Neuronal stem cell (in vitro differentiated cells): ENCODE results near the gene POLA2.

Source experiments
- DNase-seq: peaks from one replicate; pipeline ENCODE4 v3.0.0-alpha.2; 2013; ENCODE audit warnings: low spot score
- H2AFZ ChIP-seq: one replicate; pipeline ENCODE4 v1.6.1; 2013; ENCODE audit warnings: mild to moderate bottlenecking, low read length, inconsistent platforms
- H2AK5ac ChIP-seq: 2 replicates; pipeline ENCODE4 v1.6.1; 2013; ENCODE audit warnings: low read depth, mild to moderate bottlenecking, inconsistent platforms, low read length, moderate library complexity, mixed read lengths
- H2BK120ac ChIP-seq: 2 replicates; pipeline ENCODE4 v1.6.1; 2013; ENCODE audit warnings: low read depth, mild to moderate bottlenecking, inconsistent platforms, low read length, moderate library complexity, mixed read lengths
- H2BK12ac ChIP-seq: one replicate; pipeline ENCODE4 v1.6.1; 2013; ENCODE audit warnings: low read length, inconsistent platforms
- H2BK15ac ChIP-seq: 2 replicates; pipeline ENCODE4 v1.6.1; 2013; ENCODE audit warnings: mild to moderate bottlenecking, low read length, inconsistent platforms, mixed read lengths
- H2BK5ac ChIP-seq: one replicate; pipeline ENCODE4 v1.6.1; 2013; ENCODE audit warnings: inconsistent platforms, mild to moderate bottlenecking, low read length, moderate library complexity
- H3K14ac ChIP-seq: one replicate; pipeline ENCODE4 v1.6.1; 2013; ENCODE audit warnings: low read length, inconsistent platforms
- H3K18ac ChIP-seq: 2 replicates; pipeline ENCODE4 v1.6.1; 2013; ENCODE audit warnings: low read length, inconsistent platforms
- H3K23ac ChIP-seq: 2 replicates; pipeline ENCODE4 v1.6.1; 2013; ENCODE audit warnings: low read depth, mild to moderate bottlenecking, mixed read lengths, low read length, inconsistent platforms; ENCODE audit not compliant: poor library complexity
- H3K27ac ChIP-seq: replicated peaks from 3 replicates; pipeline ENCODE4 v1.5.1; 2013; ENCODE audit warnings: low read length, inconsistent platforms
- H3K27me3 ChIP-seq, 3 experiments: 2 replicates each; pipeline ENCODE4 v1.6.1; 2013; ENCODE audit warnings: low read length in 3 of 3, mild to moderate bottlenecking in 2 of 3, inconsistent platforms in 1 of 3, low read depth in 1 of 3, mixed read lengths in 1 of 3, moderate library complexity in 1 of 3; ENCODE audit not compliant: control insufficient read depth in 3 of 3, insufficient read depth in 3 of 3
- H3K36me3 ChIP-seq, 2 donors: replicated peaks in 1 of 2; 2 replicates each; pipeline ENCODE4 v1.6.1; 2013; ENCODE audit warnings: low read length in 2 of 2; ENCODE audit not compliant: control insufficient read depth in 2 of 2, insufficient read depth in 2 of 2
- H3K4ac ChIP-seq: 2 replicates; pipeline ENCODE4 v1.6.1; 2013; ENCODE audit warnings: inconsistent platforms, mild to moderate bottlenecking, low read length, moderate library complexity
- H3K4me1 ChIP-seq, 2 donors: 1 replicate in 1 of 2; 2 replicates in 1 of 2; pipeline ENCODE4 v1.6.1; 2013; ENCODE audit warnings: low read length in 2 of 2, low read depth in 1 of 2; ENCODE audit not compliant: control insufficient read depth in 2 of 2, insufficient read depth in 1 of 2
- H3K4me2 ChIP-seq: one replicate; pipeline ENCODE4 v1.6.1; 2013; ENCODE audit warnings: mild to moderate bottlenecking, low read length, inconsistent platforms; ENCODE audit not compliant: insufficient read depth, poor library complexity, severe bottlenecking
- H3K4me3 ChIP-seq, 2 donors: 2 replicates each; pipeline ENCODE4 v1.5.1; 2013; ENCODE audit warnings: low read length in 2 of 2, mild to moderate bottlenecking in 2 of 2, inconsistent platforms in 1 of 2, moderate library complexity in 1 of 2
- H3K79me1 ChIP-seq: one replicate; pipeline ENCODE4 v1.6.1; 2013; ENCODE audit warnings: low read depth, mild to moderate bottlenecking, inconsistent platforms, low read length, moderate library complexity
- H3K9ac ChIP-seq: one replicate; pipeline ENCODE4 v1.6.1; 2013; ENCODE audit warnings: mild to moderate bottlenecking, low read depth, low read length, inconsistent platforms; ENCODE audit not compliant: poor library complexity
- H3K9me3 ChIP-seq, 2 donors: replicated peaks in 1 of 2; 2 replicates each; pipeline versions ENCODE3 to v1.6.1; 2013; ENCODE audit warnings: low read length in 2 of 2, mild to moderate bottlenecking in 2 of 2, inconsistent platforms in 1 of 2, low read depth in 1 of 2, mixed read lengths in 1 of 2, moderate library complexity in 1 of 2; ENCODE audit not compliant: control insufficient read depth in 2 of 2, insufficient read depth in 1 of 2
- H4K8ac ChIP-seq: one replicate; pipeline ENCODE4 v1.6.1; 2013; ENCODE audit warnings: low read depth, mild to moderate bottlenecking, inconsistent platforms, low read length, moderate library complexity
- H4K91ac ChIP-seq: one replicate; pipeline ENCODE4 v1.6.1; 2013; ENCODE audit warnings: low read length, low read depth, mild to moderate bottlenecking, inconsistent platforms; ENCODE audit not compliant: poor library complexity
- WGBS, 2 donors: extraction: QIAGEN DNeasy Blood & Tissue Kit; methylation state at CpG; one replicate each; pipeline ENCODE4 v1.1.7; 2013; ENCODE audit warnings: missing lambda C conversion rate in 2 of 2, mixed read lengths in 1 of 2; ENCODE audit not compliant: insufficient read length in 2 of 2, insufficient replicate concordance in 1 of 2; ENCODE audit errors: extremely low coverage in 2 of 2; 5-methylcytosine and 5-hydroxymethylcytosine counted together

Gene POLA2

GRCh38 chr11:65279741-65280440 lies 18.1 kb downstream of the POLA2 start:
- no peak for DNase-seq
- Histone ChIP-seq H3K79me1 (no peaks in the 10 kb centered on the region), H4K8ac (no peak overlapping the region), H3K23ac (no peak overlapping the region), H3K4ac (no peak overlapping the region), H3K27me3 (no peaks in the 10 kb centered on the region), H3K36me3 (peaks cover 39 to 98% of the 10 kb centered on the region in 2 donors), H3K14ac (no peak overlapping the region), H3K18ac (no peak overlapping the region), H2BK5ac (no peak overlapping the region), H3K9ac (no peak overlapping the region), H3K4me1 (no peaks in the 10 kb centered on the region), H3K4me2 (no peak overlapping the region), H3K4me3 (no peak overlapping the region), H2AK5ac (no peak overlapping the region), H2BK12ac (no peak overlapping the region), H3K27ac (no peak overlapping the region), H3K9me3 (no peaks in the 10 kb centered on the region), H4K91ac (no peak overlapping the region), H2BK15ac (no peak overlapping the region), H2AFZ (no peak overlapping the region), H2BK120ac (no peak overlapping the region)
- no CpG with 5 or more reads among the region's 5 CpGs for WGBS, 2 donors

- Histone ChIP-seq H4K8ac (no peak overlapping the region), H3K4me3 (no peak overlapping the region), H3K4ac (no peak overlapping the region), H4K91ac (no peak overlapping the region), H3K18ac (no peak overlapping the region), H3K79me1 (no peaks in the 10 kb centered on the region), H3K4me2 (no peak overlapping the region), H3K14ac (no peak overlapping the region), H2BK120ac (no peak overlapping the region), H3K9me3 (no peaks in the 10 kb centered on the region), H2AK5ac (no peak overlapping the region), H2BK15ac (no peak overlapping the region), H2BK5ac (no peak overlapping the region), H2AFZ (no peak overlapping the region), H3K27me3 (no peaks in the 10 kb centered on the region), H3K4me1 (no peaks in the 10 kb centered on the region), H3K23ac (no peak overlapping the region), H3K9ac (no peak overlapping the region), H3K36me3 (peaks cover 44 to 99% of the 10 kb centered on the region in 2 donors), H2BK12ac (no peak overlapping the region), H3K27ac (no peak overlapping the region)
- no peak for DNase-seq
- no CpG with 5 or more reads among the region's 4 CpGs for WGBS, 2 donors
These were observed 18.9 kb downstream of the POLA2 start for GRCh38 chr11:65280646-65281045.

- Histone ChIP-seq H3K9me3 (no peaks in the 10 kb centered on the region), H2BK15ac (no peak overlapping the region), H3K36me3 (peaks cover 49 to 99% of the 10 kb centered on the region in 2 donors), H3K4ac (no peak overlapping the region), H3K9ac (no peak overlapping the region), H3K4me1 (no peaks in the 10 kb centered on the region), H2AFZ (no peak overlapping the region), H2BK120ac (no peak overlapping the region), H2AK5ac (no peak overlapping the region), H4K91ac (no peak overlapping the region), H3K4me2 (no peak overlapping the region), H3K79me1 (no peaks in the 10 kb centered on the region), H4K8ac (no peak overlapping the region), H3K23ac (no peak overlapping the region), H3K27me3 (no peaks in the 10 kb centered on the region), H2BK12ac (no peak overlapping the region), H3K18ac (no peak overlapping the region), H2BK5ac (no peak overlapping the region), H3K14ac (no peak overlapping the region), H3K4me3 (no peak overlapping the region), H3K27ac (no peak overlapping the region)
- DNase-seq = no peak
- no CpG with 5 or more reads among the region's 4 CpGs for WGBS, 2 donors
These were observed 24.9 kb downstream of the POLA2 start for GRCh38 chr11:65286686-65287085.

- Histone ChIP-seq H4K8ac (no peak overlapping the region), H3K18ac (no peak overlapping the region), H2BK120ac (no peak overlapping the region), H3K27me3 (no peaks in the 10 kb centered on the region), H2AFZ (no peak overlapping the region), H2BK12ac (no peak overlapping the region), H3K9me3 (no peaks in the 10 kb centered on the region), H3K79me1 (no peaks in the 10 kb centered on the region), H3K36me3 (peaks cover 47 to 99% of the 10 kb centered on the region in 2 donors), H3K4me2 (no peak overlapping the region), H2BK5ac (no peak overlapping the region), H3K4me3 (no peak overlapping the region), H3K14ac (no peak overlapping the region), H3K4ac (no peak overlapping the region), H2AK5ac (no peak overlapping the region), H3K9ac (no peak overlapping the region), H3K4me1 (no peaks in the 10 kb centered on the region), H3K23ac (no peak overlapping the region), H4K91ac (no peak overlapping the region), H2BK15ac (no peak overlapping the region), H3K27ac (no peak overlapping the region)
- WGBS, 2 donors = no CpG with 5 or more reads among the region's 2 CpGs
- DNase-seq = no peak
These were observed 25.8 kb downstream of the POLA2 start for GRCh38 chr11:65287601-65288000.
